LNCAP (cell line): Measurements from ENCODE around the gene SRSF3.

Experiments
- CTCF ChIP-seq: fragments of 450-650 bp; IDR thresholded peaks from 2 replicates; pipeline ENCODE4 v1.5.1; 2017; ENCODE audit warnings: mild to moderate bottlenecking

Gene SRSF3

DNA sequence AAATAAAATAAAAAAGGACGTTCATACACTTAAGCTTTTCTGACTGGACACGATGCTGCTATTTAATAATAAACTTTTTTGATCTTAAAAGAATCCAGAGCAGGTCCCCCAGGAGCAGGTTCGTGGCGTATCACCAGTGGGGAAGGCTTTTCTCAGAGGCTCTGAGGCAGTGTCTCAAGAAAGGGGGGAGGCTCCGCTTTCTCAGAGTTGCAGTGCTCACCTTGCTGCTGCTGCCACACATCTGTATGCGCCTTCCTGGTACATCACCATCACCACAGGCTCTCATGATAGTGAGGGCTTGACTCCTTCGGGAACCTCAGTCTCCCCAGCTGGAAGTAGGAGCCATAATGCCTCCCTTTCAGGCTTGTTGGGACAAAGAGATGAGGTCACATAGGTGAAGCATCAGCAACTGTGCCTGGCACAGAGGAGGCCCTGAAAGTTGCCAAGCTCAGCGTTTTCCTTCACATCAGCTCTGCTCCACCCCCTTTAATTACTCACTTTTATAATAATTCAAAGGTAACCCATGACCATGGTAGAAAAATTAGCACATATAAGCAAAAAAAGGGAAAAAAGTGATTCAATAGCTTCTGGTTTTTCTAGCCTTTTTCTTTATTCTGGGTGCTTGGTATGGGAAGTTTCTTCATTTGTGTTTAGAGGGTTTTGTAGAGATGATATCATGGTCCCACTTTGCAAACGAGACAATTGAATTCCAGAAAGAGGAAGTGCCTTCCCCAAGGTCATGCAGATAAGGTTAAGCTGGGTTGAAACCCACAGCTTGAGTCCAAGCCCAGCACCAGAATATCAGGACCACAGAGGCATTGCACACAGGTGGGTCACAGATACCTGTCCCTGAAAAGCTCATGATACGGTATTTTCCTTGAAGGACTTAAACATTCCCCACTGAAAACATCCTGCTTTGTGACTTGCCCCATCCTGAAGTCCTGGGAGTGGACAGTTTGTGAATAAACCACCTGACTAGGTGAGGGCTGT, 24.5 kb downstream of the SRSF3 start:
- no peak for TF ChIP-seq CTCF

GRCh38 chr6:36621371-36621855, 27.3 kb downstream of the SRSF3 start:
- TF ChIP-seq CTCF: no peak

- no peak for TF ChIP-seq CTCF
Measured at GRCh38 chr6:36622901-36623546, 28.9 kb downstream of the SRSF3 start.

DNA sequence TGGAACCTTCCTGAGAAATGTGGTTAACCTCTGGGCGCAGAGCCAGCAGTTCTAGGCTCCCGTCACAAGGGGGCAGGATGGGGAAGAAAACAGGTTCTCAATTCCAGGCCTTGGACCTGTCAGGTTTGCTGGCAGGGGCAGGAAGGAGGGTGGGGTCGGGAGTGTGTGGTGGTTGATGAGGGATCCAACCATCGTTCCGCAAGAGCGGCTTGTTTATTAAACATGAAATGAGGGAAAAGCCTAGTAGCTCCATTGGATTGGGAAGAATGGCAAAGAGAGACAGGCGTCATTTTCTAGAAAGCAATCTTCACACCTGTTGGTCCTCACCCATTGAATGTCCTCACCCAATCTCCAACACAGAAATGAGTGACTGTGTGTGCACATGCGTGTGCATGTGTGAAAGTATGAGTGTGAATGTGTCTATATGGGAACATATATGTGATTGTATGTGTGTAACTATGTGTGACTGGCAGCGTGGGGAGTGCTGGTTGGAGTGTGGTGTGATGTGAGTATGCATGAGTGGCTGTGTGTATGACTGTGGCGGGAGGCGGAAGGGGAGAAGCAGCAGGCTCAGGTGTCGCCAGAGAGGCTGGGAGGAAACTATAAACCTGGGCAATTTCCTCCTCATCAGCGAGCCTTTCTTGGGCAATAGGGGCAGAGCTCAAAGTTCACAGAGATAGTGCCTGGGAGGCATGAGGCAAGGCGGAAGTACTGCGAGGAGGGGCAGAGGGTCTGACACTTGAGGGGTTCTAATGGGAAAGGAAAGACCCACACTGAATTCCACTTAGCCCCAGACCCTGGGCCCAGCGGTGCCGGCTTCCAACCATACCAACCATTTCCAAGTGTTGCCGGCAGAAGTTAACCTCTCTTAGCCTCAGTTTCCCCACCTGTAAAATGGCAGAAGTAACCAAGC, 29.6 kb downstream of the SRSF3 start:
- TF ChIP-seq CTCF: peak; percentile 71

DNA sequence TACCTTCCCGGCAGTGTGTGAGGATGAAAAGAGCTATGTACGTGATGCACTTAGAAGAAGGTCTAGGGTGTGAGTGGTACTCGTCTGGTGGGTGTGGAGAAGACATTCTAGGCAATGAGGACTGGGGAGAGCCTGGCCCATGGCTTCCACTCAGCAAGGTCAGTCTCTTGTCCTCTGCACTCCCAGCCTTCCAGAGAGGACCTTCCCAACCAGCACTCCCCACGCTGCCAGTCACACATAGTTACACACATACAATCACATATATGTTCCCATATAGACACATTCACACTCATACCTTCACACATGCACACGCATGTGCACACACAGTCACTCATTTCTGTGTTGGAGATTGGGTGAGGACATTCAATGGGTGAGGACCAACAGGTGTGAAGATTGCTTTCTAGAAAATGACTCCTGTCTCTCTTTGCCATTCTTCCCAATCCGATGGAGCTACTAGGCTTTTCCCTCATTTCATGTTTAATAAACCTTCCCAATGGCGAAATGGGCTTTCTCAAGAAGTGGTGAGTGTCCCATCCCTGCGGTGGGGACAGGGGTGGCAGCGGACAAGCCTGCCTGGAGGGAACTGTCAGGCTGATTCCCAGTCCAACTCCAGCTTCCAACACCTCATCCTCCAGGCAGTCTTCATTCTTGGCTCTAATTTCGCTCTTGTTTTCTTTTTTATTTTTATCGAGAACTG, 30.4 kb downstream of the SRSF3 start:
- no peak for TF ChIP-seq CTCF

DNA sequence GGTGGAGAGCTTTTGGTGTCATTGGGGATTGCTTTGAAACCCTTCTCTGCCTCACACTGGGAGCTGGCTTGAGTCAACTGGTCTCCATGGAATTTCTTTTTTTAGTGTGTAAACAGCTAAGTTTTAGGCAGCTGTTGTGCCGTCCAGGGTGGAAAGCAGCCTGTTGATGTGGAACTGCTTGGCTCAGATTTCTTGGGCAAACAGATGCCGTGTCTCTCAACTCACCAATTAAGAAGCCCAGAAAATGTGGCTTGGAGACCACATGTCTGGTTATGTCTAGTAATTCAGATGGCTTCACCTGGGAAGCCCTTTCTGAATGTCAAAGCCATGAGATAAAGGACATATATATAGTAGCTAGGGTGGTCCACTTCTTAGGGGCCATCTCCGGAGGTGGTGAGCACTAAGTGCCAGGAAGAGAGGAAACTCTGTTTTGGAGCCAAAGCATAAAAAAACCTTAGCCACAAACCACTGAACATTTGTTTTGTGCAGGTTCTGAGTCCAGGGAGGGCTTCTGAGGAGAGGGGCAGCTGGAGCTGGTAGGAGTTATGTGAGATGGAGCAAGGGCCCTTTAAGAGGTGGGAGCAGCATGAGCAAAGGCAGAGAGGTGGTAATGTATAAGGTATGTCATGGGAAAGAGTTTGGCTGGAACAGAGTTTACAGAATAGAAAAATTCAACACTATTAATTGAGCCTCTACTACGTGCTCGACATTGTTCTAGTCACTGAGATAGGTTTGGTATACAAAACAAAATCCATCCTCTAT, 31.2 kb downstream of the SRSF3 start:
- TF ChIP-seq CTCF: no peak
